T-helper 1 cell treated with Interleukin-12 subunit alpha and Interleukin-12 subunit beta and Interleukin-4 antibody, amounts not matched to agents 30 ng/mL and 1 ng/mL, for 36 hours (primary cell): ENCODE results near the gene CHST11. TPM values are rescaled to one million over a fixed set of nuclear protein-coding genes. Genes with fewer than 3 reads are reported as not detected.

ENCODE experiments used
- intact Hi-C: fragments of 100-400 bp; cut with micrococcal nuclease; formaldehyde crosslinking; loops from one replicate; pipeline ENCODE4 v1.15.1; 2024
- total RNA-seq: library from RNA; stranded (reverse); gene quantifications from 2 replicates; pipeline ENCODE4 v1.2.3, GENCODE V29; 2022

Gene CHST11
- total RNA-seq, 1 donor from 2014 or later: 122 TPM

DNA sequence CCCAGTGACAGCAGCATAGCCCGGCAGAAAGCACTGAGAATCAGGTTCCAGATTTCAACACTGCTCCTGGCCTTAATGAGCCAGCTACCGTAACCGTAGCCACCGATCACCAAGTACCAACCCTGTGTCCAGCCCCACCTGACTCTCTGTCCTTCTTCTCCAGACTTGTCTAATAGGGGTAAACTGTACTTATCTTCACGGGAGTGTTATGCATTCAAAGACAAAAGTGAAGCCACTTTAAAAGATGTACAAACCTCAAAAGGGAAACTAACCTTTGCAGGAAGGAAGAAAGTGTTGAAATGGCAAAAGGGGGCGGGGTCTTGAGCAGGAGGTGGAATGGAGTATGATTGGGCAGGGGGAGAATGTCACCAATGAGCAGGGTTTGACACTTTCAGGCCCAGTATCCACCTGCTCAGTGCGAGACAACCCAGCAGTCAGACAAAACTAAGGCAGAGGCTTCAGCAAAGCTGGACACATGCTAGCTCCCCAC is 226.1 kb downstream of the CHST11 start:
- intact Hi-C loops: loop anchor here (1.0 to 10.0 kb wide), 12 partner anchors 12 to 754 kb away; partner anchors contain the start of genes C12orf75, CHST11, HCFC2 and NFYB

DNA sequence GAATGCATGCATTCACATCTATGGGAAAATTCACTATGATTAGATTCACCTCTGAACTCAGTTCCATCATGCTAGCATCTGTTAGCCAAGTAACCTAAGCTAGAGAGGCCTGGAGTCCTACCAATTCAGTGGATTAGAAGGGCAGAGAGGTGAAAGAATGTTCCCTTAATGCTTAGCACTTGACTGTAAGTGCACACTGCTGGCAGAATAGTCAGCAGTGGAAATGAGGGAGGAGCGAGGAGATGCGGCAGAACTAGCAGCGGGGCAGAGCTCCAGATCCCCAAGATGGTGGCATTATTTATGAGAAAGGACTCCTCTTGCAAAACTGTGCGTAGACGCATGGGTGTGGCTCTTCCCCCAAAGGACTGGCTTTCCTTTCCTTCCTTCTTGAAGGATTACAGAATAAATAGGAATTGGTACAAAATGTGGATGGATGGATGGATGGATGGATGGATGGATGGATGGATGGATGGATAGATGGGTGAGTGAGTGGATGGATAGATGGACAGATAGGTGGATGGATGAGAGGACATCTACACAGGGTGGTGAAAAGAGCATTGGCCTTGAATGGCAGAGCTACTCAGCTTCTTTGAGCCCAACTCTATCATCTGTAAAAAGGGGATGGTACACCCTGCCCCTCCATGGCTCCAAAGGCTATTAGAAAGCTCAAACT is 227.2 kb downstream of the CHST11 start:
- intact Hi-C loops: loop anchor here (1.0 to 10.0 kb wide), 12 partner anchors 11 to 755 kb away; partner anchors contain the start of genes C12orf75, CHST11, HCFC2 and NFYB

DNA sequence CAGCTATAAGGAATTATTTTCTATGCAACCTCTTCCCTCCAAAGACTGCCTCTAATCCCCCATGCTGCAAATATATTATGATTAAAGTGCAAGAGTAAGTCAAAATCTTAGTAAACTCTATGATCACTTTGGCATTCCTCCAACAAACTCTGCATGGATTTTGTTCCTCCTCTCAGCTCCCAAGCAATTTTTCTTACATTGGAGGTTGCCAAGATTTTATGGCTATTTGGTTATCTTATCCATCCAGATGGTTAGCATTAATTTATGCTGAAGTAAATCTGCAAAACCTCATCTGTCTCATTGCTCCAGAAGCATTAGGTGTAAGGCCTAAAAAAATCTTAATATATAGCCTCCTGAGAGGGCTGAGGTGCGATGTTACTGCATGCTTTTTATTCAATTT is 228.1 kb downstream of the CHST11 start:
- intact Hi-C loops: loop anchor here (5.0 to 10.0 kb wide), 5 partner anchors 302 to 647 kb away; partner anchors contain the start of genes C12orf75, HCFC2, NFYB and NOPCHAP1

DNA sequence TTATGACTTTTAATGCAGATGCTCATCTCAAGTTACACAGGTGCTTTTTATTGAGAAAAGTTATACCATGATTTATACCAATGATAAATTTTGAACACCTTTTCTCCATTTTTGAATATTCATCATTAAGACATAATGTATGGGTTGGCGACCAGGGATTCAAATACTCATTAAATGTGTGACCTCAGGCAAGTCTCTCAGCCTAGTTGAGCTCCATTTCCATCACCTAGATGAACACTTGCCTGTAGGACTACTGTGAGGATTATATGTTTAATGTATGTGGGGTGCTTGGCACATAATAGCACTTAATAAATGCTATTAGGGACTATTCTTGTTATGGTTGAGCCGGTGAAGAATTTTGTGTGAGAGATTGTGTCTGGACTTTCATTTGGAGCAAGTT is 228.6 kb downstream of the CHST11 start:
- intact Hi-C loops: loop anchor here (10.0 kb wide), 2 partner anchors 551 to 621 kb away; partner anchors contain the start of genes HCFC2 and NFYB

DNA sequence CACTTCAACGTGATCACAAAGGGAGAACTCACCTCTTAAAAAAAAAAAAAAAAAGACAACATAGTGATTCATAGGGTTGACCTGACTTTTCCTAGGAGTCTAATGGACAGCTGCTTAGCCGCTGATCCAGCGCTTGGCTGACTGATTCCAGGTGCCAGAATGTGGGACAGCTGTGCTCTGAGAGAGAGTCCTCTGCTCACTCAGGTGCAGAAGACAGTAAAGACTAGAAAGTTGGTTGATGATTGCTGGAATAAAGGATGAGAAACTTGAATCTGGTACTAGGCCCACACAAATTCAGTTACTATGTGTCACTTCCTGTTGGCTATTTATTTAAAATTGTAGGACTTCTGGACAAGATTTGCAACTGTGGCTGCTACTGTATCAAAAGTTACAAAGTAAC is 229.4 kb downstream of the CHST11 start:
- intact Hi-C loops: loop anchor here (10.0 kb wide), 2 partner anchors 551 to 621 kb away; partner anchors contain the start of genes HCFC2 and NFYB

DNA sequence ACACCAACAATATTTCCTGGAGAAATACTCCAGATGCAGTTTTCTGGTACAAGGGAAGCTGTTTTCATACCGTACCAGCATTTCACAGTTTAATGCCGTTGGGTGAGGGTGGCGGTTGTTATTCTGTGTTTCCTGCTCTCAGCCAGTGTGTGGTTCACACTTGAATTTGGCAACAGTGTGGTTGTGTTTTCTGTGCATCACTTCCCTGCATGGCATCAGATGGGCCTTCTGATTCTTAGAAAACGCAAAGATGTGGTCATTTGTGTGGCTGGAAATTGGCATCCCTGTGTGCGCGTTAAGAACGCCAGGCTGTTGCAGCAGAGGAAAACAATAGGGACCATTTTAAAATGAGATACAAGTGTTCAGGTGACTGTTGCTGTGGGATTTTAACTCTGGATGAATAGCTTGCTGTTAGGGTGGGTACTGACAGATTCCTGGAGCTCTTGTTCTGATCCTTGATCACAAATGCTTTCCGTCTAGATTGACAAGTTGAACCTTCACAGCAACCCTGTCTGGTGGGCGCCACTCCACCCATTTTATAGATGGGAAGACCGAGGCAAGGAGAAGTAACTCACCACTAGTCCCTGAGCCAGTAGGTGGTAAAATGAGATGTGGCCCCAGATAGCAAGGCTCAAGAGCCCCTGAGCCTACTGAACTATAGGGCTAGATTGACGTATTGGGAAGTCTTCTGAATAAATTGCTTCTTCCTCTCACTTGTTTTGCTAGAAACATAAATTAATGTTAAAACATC is 231.2 kb downstream of the CHST11 start:
- intact Hi-C loops: loop anchor here (1.0 to 10.0 kb wide), 6 partner anchors 7 to 623 kb away; partner anchors contain the start of genes HCFC2 and NFYB

DNA sequence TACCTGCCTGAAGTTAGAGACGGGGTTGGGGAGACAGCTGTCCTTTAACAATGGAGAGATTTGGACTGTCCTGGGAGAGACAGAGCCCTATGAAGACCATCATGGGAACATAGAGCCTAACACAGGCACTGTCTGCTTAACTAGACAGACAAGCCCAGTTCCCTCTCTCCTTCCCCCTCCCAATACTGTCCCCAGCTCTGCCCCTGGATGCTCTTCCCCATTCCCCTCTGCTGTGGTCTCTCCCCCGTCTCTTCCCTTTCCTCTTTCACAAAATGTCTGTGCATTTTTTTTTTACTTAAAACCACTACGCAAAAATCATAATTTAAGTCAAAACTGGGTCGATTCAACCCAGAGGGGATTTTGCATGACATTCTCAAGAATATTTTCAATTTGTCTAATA is 232.9 kb downstream of the CHST11 start:
- intact Hi-C loops: loop anchor here (10.0 kb wide), 2 partner anchors 555 to 625 kb away; partner anchors contain the start of genes HCFC2 and NFYB

DNA sequence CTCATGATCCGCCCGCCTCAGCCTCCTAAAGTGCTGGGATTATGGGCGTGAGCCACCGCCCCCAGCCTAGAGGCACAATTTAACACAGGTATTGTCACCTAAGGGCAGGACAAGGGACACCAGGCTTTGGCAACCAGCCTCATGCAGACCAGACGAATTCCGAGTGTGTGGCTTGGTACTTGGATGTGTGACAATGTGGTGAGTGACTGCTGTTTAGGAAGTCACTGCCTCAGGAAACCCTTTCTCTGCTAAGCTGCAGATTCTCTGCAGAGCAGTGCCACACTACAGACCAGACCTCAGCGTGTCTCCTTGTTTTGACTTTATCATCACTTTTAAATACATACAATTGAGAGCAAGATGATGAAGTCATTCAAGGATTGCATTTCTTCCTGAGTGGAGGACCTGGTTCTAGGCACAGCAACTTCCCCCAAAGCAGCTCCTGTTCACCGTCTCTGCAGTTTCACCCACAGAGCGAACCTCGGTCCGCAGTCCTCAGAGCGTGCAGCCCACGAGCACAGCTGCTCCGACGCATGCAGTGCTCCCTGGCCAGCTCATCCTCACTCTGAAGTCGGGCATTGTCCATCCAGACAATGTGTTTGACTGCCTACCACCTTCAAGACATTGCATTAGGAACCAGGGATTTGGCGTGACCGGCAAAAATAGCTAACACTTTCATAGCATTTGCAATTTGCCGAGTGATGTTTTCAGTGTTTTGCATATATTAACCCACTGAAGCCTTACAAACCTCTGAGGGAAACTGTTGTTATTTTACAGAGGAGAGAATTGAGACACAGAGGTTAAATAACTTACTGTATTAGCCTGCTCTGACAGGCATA is 235.2 kb downstream of the CHST11 start:
- intact Hi-C loops: no loop called here

DNA sequence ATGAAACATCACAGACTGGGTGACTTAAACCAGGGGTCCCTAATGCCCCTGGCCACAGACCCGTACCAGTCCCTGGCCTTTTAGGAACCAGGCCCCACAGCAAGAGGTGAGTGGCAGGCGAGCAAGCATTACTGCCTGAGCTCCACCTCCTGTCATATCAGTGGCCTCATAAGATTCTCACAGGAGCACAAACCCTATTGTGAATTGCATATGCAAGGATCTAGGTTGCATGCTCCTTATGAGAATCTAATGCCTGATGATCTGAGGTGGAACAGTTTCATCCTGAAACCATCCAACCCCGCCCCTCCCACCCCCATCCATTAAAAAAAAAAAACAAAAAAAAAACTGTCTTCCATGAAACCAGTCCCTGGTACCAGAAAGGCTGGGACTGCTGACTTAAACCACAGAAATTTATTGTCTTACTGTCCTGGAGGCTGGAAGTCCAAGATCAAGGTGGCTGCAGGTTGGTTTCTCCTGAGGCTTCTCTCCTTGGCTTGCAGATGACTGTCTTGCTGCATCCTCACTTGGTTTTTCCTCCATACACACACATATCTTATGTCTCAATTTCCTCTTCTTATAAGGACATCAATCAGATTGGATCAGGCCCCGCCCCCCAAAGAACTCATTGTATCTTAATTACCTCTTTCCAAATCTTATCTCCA is 235.9 kb downstream of the CHST11 start:
- intact Hi-C loops: no loop called here

DNA sequence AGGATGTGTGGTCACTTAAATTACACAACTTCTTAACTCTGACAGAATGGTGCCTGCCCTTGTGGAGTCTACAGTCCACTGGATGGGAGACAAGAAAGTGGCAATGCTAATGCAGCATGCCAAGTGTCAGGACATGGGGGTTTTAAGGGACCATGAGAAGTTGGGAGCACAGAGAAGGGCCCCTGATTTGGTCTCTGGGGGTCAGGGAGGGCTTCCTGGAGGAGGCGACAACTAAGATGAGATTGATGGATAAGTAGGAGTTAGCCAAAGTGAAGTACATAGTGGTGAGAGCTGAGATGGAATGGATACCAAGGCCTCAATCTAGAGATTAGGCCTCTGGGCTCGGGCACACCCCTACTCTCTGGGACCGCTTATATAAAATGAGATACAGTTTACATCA is 236.7 kb downstream of the CHST11 start:
- intact Hi-C loops: no loop called here

DNA sequence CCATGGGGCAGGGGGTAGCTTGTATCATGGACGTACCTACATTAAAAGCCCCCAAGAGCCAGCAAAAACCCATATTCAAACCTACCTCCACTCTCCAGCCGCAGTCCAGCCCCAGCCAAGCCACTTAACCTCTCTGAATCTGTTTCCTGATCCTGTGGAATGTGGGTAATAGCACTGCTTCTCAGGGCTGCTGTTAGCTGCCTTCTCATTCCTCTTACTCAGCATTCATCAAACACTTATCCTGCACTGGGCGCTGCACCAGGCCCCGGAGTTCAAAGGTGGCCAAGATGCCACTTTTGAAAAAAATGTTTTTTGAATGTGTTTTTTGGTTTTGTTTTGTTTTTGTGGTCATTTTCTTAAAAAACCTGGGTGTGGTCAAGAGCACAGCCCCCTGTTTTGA is 237.4 kb downstream of the CHST11 start:
- intact Hi-C loops: loop anchor here (2.0 kb wide), 1 partner anchor 47 kb away; no protein-coding TSS in a partner anchor

DNA sequence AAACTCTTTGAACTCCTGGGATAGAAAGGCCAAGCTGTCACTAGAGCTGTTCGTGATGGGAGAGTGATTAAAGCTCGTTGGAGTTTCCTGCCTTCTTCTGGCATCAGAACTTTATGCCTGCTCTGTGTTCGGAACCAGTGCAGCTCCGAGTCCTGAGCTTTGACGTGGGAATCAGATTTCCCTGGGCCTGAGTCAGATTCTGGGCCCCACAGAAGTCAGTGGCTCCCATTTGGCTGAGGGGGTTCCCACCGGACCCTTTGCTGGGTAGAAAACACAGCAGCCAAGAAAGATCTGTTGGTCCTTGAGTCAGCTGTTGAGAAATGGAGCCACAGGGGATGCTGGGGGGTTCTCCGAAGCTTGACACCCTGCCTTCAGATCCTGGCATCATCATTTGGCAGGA is 238.0 kb downstream of the CHST11 start:
- intact Hi-C loops: loop anchor here (1.0 to 2.0 kb wide), 5 partner anchors 7 to 46 kb away; no protein-coding TSS in a partner anchor

DNA sequence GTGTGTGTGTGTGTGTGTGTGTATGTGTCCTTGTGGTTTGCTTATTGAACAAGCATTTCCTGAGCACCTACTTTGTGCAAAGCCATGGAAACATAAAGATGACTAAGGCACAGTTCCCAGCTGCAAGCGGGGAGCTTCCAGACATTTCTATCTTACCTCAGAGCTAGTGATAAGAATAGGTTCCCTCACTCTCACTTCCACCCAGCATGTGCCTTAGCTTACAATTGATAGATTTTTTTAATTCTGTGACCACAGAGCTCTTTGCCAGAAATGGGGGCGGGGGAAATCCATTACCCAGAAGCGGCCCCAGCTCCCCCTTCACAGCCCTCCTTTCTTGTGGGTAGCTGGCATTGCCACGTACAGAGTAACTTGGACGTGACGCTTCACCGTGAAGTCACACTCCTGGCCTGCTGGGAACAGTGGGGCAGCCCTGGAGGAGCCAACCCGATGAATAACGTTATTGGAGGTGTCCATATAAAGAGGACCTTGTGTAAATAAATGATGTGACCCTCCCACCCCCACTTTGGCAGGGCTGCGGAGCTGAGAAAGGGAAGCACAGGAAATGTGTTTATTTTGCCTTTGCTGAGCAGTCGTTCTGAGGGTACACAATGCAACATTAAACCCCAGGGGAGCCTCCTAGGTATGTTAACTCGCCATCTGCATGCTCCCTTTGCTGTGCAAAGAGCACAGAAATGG is 238.9 kb downstream of the CHST11 start:
- intact Hi-C loops: loop anchor here (1.0 to 2.0 kb wide), 5 partner anchors 8 to 45 kb away; no protein-coding TSS in a partner anchor

DNA sequence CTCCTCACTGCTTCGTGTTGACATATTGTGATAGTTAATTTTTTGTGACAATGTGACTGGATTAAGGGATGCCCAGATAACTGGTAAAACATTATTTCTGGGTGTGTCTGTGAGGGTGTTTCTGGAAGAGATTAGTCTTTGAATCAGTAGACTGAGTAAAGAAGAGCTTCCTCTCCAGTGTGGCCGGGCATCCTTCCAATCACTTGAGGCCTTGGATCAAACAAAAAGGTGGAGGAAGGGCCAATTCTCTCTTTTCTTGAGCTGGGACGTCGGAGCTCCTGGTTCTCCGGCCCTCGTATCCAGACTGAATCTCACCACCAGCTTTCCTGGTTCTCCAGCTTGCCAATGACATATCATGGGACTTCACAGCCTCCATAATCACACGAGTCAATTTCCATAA is 240.4 kb downstream of the CHST11 start:
- intact Hi-C loops: no loop called here

DNA sequence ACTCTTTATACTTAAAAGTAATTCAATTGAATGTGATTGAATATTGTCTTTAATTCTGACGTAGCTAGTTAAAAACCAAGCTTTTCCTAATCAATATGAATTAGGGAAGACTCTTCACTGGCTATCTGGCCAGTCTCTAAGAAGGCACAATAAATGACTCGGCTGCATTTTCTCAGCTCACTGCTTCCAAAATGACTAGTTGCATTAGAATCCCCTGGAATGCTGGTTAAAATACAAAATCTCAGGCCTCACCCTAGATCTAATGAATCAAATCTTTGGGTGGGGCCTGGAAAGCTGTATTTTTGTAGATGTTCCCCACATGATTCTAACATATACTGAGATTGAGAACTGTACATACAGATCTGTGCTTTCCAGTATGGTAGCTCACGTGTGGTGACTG is 242.1 kb downstream of the CHST11 start:
- intact Hi-C loops: no loop called here

DNA sequence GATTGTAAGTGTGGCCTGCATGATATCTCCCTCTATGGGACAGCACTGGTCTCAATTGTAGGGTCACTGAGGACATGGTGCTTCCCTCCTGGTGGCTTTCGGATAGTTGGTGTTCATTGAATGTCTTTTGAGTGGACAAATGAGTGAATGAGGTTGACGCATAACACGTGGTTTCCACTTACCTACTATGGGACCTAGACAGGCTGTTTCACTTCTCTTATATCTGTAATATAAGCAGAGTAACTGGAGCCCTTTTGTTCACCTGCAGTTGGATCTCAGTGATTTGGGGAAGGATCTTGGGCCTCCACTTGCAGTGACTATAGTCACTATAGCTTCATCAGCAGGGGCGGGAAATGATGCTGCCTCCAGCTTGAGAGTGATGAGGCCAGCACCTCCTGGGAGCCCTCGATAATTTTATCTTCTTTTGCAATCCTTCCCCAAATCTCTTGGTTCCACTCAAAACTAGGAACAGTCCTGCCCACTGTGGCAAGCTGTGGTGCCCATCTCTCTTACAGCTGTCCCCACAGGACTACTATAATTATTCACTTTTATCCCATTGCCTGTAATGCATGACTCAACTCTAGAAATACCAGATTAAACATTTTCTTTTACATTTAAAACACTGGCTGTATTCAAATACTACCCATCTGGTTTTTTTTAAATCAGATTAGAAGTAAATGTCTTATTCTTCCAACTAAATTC is 242.9 kb downstream of the CHST11 start:
- intact Hi-C loops: no loop called here

DNA sequence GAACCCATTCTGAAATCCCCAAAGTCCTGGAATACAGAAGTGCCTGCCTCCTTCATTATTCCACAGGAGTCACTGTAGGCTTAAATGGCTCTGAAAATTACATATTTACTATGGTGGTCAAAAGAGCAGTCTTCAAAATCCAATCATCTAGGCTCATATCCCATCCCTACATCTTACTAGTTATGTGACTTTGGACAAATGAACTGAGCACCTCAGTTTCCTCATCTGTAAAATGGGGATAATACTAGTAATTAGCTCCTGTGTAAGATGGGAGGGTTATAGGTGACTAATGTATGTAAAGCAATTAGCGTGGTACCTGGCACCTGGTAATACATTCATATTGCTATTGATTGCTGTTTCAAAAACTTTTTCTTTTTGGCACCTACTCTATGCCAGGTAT is 243.6 kb downstream of the CHST11 start:
- intact Hi-C loops: no loop called here

DNA sequence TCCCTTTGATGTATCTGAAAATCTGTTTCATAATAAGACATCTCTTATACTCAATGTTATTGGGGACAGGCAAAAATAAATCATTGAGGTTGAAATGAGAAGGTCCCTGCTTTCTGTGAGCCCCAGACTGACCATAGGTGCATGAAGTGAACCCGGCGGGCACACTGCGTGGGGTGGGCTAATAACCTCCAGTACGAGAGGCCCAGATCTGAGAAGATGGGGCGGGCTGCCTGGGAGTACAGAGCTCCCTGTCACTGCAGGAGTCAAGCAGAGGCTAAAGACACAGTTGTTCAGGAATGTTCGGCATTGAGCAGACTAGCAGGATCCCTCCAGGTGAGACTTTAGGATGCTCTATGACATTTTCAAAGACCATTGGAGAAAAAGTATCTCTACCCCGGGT is 244.6 kb downstream of the CHST11 start:
- intact Hi-C loops: no loop called here

DNA sequence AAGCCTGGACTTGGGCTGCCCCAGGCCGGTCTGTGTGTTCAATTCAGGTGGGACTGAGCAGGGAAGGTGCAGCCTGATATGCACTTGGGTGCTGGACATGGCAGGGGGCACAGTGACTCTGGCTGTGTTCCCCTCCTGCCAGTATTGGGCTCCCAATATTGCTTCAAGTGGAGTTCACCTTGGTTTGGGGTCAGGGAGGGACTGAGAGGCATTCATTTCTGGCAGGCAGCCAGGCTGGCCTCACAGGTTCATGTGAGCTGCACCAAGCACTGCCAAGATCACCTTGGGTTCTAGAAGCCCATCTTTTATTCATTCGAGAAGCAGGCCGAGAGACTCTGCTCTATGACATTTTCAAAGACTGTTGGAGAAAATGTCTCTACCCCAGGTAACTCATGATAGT is 245.0 kb downstream of the CHST11 start:
- intact Hi-C loops: no loop called here
